ENCODE results near the gene TTBK2.
"Not testable (repeated sequence)": the region's sequence is repeated elsewhere in the genome, so short reads cannot be mapped to it uniquely, and the experiment has no call there.

Gene TTBK2

GRCh38 chr15:42908538-42908937 lies 12.0 kb downstream of the TTBK2 start:
- DNase-seq (ENCODE audit: low spot score): no peak

- no peak for DNase-seq (ENCODE audit: low spot score)
These were observed 16.9 kb downstream of the TTBK2 start for GRCh38 chr15:42903388-42904324.

GRCh38 chr15:42893911-42894310 lies 26.7 kb downstream of the TTBK2 start:
- not testable (repeated sequence) for DNase-seq (ENCODE audit: low spot score)

- no peak for DNase-seq (ENCODE audit: low spot score)
These were observed 29.0 kb downstream of the TTBK2 start for GRCh38 chr15:42891569-42891968.

- DNase-seq (ENCODE audit: low spot score): no peak
These were observed 30.2 kb downstream of the TTBK2 start for GRCh38 chr15:42890161-42890913.

- not testable (repeated sequence) for DNase-seq (ENCODE audit: low spot score)
These were observed 33.2 kb downstream of the TTBK2 start for GRCh38 chr15:42887384-42887783.

- no peak for DNase-seq (ENCODE audit: low spot score)
These were observed 40.5 kb downstream of the TTBK2 start for GRCh38 chr15:42880121-42880520.

GRCh38 chr15:42879443-42879842 lies 41.1 kb downstream of the TTBK2 start:
- DNase-seq (ENCODE audit: low spot score): no peak

- no peak for DNase-seq (ENCODE audit: low spot score)
These were observed 44.4 kb downstream of the TTBK2 start for GRCh38 chr15:42876224-42876623.

GRCh38 chr15:42868683-42869082 lies 51.9 kb downstream of the TTBK2 start:
- no peak for DNase-seq (ENCODE audit: low spot score)

GRCh38 chr15:42863572-42864239 lies 56.9 kb downstream of the TTBK2 start:
- DNase-seq (ENCODE audit: low spot score): no peak

GRCh38 chr15:42858999-42859789 lies 61.4 kb downstream of the TTBK2 start:
- no peak for DNase-seq (ENCODE audit: low spot score)

- DNase-seq (ENCODE audit: low spot score): no peak
These were observed 62.0 kb downstream of the TTBK2 start for GRCh38 chr15:42858540-42858939.

GRCh38 chr15:42854576-42854975 lies 66.0 kb downstream of the TTBK2 start:
- DNase-seq (ENCODE audit: low spot score): no peak

- DNase-seq (ENCODE audit: low spot score): no peak
These were observed 70.7 kb downstream of the TTBK2 start for GRCh38 chr15:42849836-42850235.

- no peak for DNase-seq (ENCODE audit: low spot score)
These were observed 71.7 kb downstream of the TTBK2 start for GRCh38 chr15:42848846-42849245.

- no peak for DNase-seq (ENCODE audit: low spot score)
These were observed 73.9 kb downstream of the TTBK2 start for GRCh38 chr15:42846647-42847046.

- no peak for DNase-seq (ENCODE audit: low spot score)
These were observed 75.0 kb downstream of the TTBK2 start for GRCh38 chr15:42845581-42845980.

- no peak for DNase-seq (ENCODE audit: low spot score)
These were observed 76.9 kb downstream of the TTBK2 start for GRCh38 chr15:42843699-42844098.

GRCh38 chr15:42836251-42836650 lies 84.3 kb downstream of the TTBK2 start:
- DNase-seq (ENCODE audit: low spot score): no peak

- DNase-seq (ENCODE audit: low spot score): no peak
These were observed 88.0 kb downstream of the TTBK2 start for GRCh38 chr15:42832576-42832975.
